ENCODE results near the gene DNAH3. TPM values are rescaled to one million over a fixed set of nuclear protein-coding genes. Genes with fewer than 3 reads are reported as not detected.

DNAH3 gene
- total and polyA plus RNA-seq, 2 of the 8 experiments (the other 6 are each of a cell fraction or from before 2014, with no cell fraction given): 0.57 to 0.71 TPM

GRCh38 chr16:21028728-21029127 lies 121.9 kb downstream of the DNAH3 start:
- H3K9ac ChIP-seq (replicated peaks in 1 of 4; ENCODE audit: extremely low read depth in 1 of 4, low read depth in 3 of 4, low read length in 3 of 4): no peak overlapping the region
- no peaks in the 10 kb centered on the region for H3K79me2 ChIP-seq (ENCODE audit: control insufficient read depth in 1 of 2, insufficient read depth in 2 of 2, low read length in 2 of 2)
- H2BK5ac ChIP-seq (ENCODE audit: low read depth, low read length): no peak overlapping the region
- H4K5ac ChIP-seq (ENCODE audit: insufficient read length, low read depth, low read length): no peak overlapping the region
- H2BK120ac ChIP-seq (replicated peaks; ENCODE audit: low read depth, low read length): no peak overlapping the region
- no peak overlapping the region for H3K23ac ChIP-seq (ENCODE audit: insufficient read length)
- no peak overlapping the region for H4K91ac ChIP-seq (replicated peaks; ENCODE audit: insufficient read length, low read length)
- H3K14ac ChIP-seq (ENCODE audit: insufficient read length): no peak overlapping the region
- no peaks in the 10 kb centered on the region for H3K79me1 ChIP-seq (ENCODE audit: low read depth, low read length)
- TF ChIP-seq POLR2A (IDR thresholded peaks at IDR 0.05; ENCODE audit: control extremely low read depth in 1 of 2, low read depth in 2 of 2, low read length in 2 of 2) (no peak), TCF12 (IDR thresholded peaks at IDR 0.05; ENCODE audit: low read depth, low read length) (no peak), ATF3 (IDR thresholded peaks at IDR 0.05; ENCODE audit: insufficient read depth, low read depth, low read length) (no peak), SP1 (IDR thresholded peaks at IDR 0.05; ENCODE audit: low read depth, low read length) (no peak), USF2 (IDR thresholded peaks at IDR 0.05; ENCODE audit: low read length) (no peak), JUND (IDR thresholded peaks at IDR 0.05; ENCODE audit: low read length) (no peak), ZNF274 (IDR thresholded peaks at IDR 0.05; ENCODE audit: borderline replicate concordance, extremely low read depth, low read length) (no peak), BRCA1 (IDR thresholded peaks at IDR 0.05; ENCODE audit: low read depth, low read length) (no peak), TEAD4 (IDR thresholded peaks at IDR 0.05; ENCODE audit: low read depth, low read length) (no peak), SP4 (IDR thresholded peaks at IDR 0.05; ENCODE audit: low read length) (no peak), SP2 (IDR thresholded peaks at IDR 0.05; ENCODE audit: low read length) (no peak), KDM1A (IDR thresholded peaks at IDR 0.05; ENCODE audit: borderline replicate concordance, low read length) (no peak), SIN3A (conservative IDR thresholded peaks at IDR 0.05 in 1 of 2, IDR thresholded peaks at IDR 0.05 in 1 of 2; ENCODE audit: low read depth in 1 of 2, low read length in 2 of 2) (no peak), ASH2L (IDR thresholded peaks at IDR 0.05; ENCODE audit: low read length) (no peak)
- H3K4me3 ChIP-seq (ENCODE audit: extremely low read depth in 1 of 4, insufficient read depth in 2 of 4, low read depth in 3 of 4, low read length in 4 of 4): no peak overlapping the region
- H3K56ac ChIP-seq (replicated peaks; ENCODE audit: insufficient read length, low read depth, low read length): no peak overlapping the region
- H3K4me2 ChIP-seq (ENCODE audit: insufficient read depth in 1 of 2, low read depth in 2 of 2, low read length in 2 of 2): no peak overlapping the region
- H3K18ac ChIP-seq (ENCODE audit: extremely low read depth, low read length): no peak overlapping the region
- no peak overlapping the region for H2BK12ac ChIP-seq (ENCODE audit: low read depth, low read length)
- 96% methylated on average over 4 of the region's 4 CpGs; no CpG with 5 or more reads in 1 of the 2 experiments for WGBS, 2 experiments (ENCODE audit: extremely low coverage in 1 of 2, insufficient coverage in 1 of 2, insufficient read length in 1 of 2, insufficient replicate concordance in 2 of 2, low coverage in 1 of 2, low lambda C conversion rate in 2 of 2, missing lambda C conversion rate in 1 of 2)
- no peak overlapping the region for H3K27ac ChIP-seq (ENCODE audit: low read depth, low read length)
- no peaks in the 10 kb centered on the region for H3K23me2 ChIP-seq (ENCODE audit: low read depth, low read length)
- DNase-seq (ENCODE audit: low read depth in 1 of 2, low spot score in 2 of 2) (no peak), FAIRE-seq (no peak)
- no peak overlapping the region for H3K4ac ChIP-seq (replicated peaks; ENCODE audit: insufficient read length, low read depth, low read length)
- H2AK5ac ChIP-seq (ENCODE audit: low read depth, low read length): no peak overlapping the region
- H3K9me3 ChIP-seq (ENCODE audit: insufficient read depth in 2 of 2, low read depth in 1 of 2, low read length in 1 of 2): no peaks in the 10 kb centered on the region
- no peaks in the 10 kb centered on the region for H3K4me1 ChIP-seq (replicated peaks in 1 of 4; ENCODE audit: control insufficient read depth in 3 of 4, insufficient read depth in 4 of 4, low read length in 3 of 4)
- H3K36me3 ChIP-seq (ENCODE audit: control insufficient read depth in 2 of 4, insufficient read depth in 4 of 4, low read length in 3 of 4): no peaks in the 10 kb centered on the region
- no peaks in the 10 kb centered on the region for H3K27me3 ChIP-seq (replicated peaks in 1 of 4; ENCODE audit: control insufficient read depth in 3 of 4, extremely low read depth in 1 of 4, insufficient read depth in 3 of 4, low read length in 3 of 4)
- H4K20me1 ChIP-seq (replicated peaks in 1 of 2; ENCODE audit: control insufficient read depth in 1 of 2, insufficient read depth in 2 of 2, low read length in 2 of 2): no peaks in the 10 kb centered on the region
- no peak overlapping the region for H2BK20ac ChIP-seq (ENCODE audit: low read length)
- H2AFZ ChIP-seq (ENCODE audit: low read length): peak overlapping the region; percentile 70; the same call in 1 of the 2 replicates
- ChIA-PET POLR2A (ENCODE audit: partially characterized antibody) (no interaction called here), CTCF (ENCODE audit: partially characterized antibody) (interaction anchor here (1.0 to 1.8 kb wide), 4 partner anchors 28 to 179 kb away, joined by 3 to 5 read pairs (median 3); no protein-coding TSS in a partner anchor)
- H4K8ac ChIP-seq (ENCODE audit: extremely low read depth, insufficient read depth, low read length): no peak overlapping the region
- H2BK15ac ChIP-seq (ENCODE audit: low read length): no peak overlapping the region

Measured in H1 (cell line).